ENCODE data around the gene GCNA.
"Not testable (repeated sequence)": the region's sequence is repeated elsewhere in the genome, so short reads cannot be mapped to it uniquely, and the experiment has no call there.

The GCNA gene

GRCh38 chrX:71558920-71559319, 19.3 kb upstream of the GCNA start:
- DNase-seq (ENCODE audit: low spot score): no peak

- not testable (repeated sequence) for DNase-seq (ENCODE audit: low spot score)
Measured at GRCh38 chrX:71559773-71560172, 18.5 kb upstream of the GCNA start.

- no peak for DNase-seq (ENCODE audit: low spot score)
Measured at GRCh38 chrX:71563921-71564320, 14.3 kb upstream of the GCNA start.

- no peak for DNase-seq (ENCODE audit: low spot score)
Measured at GRCh38 chrX:71565474-71566041, 12.7 kb upstream of the GCNA start.

GRCh38 chrX:71571390-71571789, 6.8 kb upstream of the GCNA start:
- DNase-seq (ENCODE audit: low spot score): not testable (repeated sequence)

- no peak for DNase-seq (ENCODE audit: low spot score)
Measured at GRCh38 chrX:71573590-71573989, 4.6 kb upstream of the GCNA start.

GRCh38 chrX:71577682-71578081, 555 bp upstream of the GCNA start:
- no peak for DNase-seq (ENCODE audit: low spot score)

- no peak for DNase-seq (ENCODE audit: low spot score)
Measured at GRCh38 chrX:71579136-71579989, 1.1 kb downstream of the GCNA start.

- DNase-seq (ENCODE audit: low spot score): no peak
Measured at GRCh38 chrX:71579990-71580380, 1.7 kb downstream of the GCNA start.

- no peak for DNase-seq (ENCODE audit: low spot score)
Measured at GRCh38 chrX:71581210-71581609, 3.0 kb downstream of the GCNA start.

GRCh38 chrX:71586929-71587328, 8.7 kb downstream of the GCNA start:
- DNase-seq (ENCODE audit: low spot score): no peak

- not testable (repeated sequence) for DNase-seq (ENCODE audit: low spot score)
Measured at GRCh38 chrX:71593210-71593609, 15.0 kb downstream of the GCNA start.

- no peak for DNase-seq (ENCODE audit: low spot score)
Measured at GRCh38 chrX:71599965-71600364, 21.7 kb downstream of the GCNA start.

- no peak for DNase-seq (ENCODE audit: low spot score)
Measured at GRCh38 chrX:71603618-71604017, 25.4 kb downstream of the GCNA start.

GRCh38 chrX:71604141-71604540, 25.9 kb downstream of the GCNA start:
- no peak for DNase-seq (ENCODE audit: low spot score)

GRCh38 chrX:71604796-71605568, 26.7 kb downstream of the GCNA start:
- no peak for DNase-seq (ENCODE audit: low spot score)

GRCh38 chrX:71606536-71607216, 28.4 kb downstream of the GCNA start:
- DNase-seq (ENCODE audit: low spot score): no peak

- no peak for DNase-seq (ENCODE audit: low spot score)
Measured at GRCh38 chrX:71607488-71607887, 29.3 kb downstream of the GCNA start.

GRCh38 chrX:71609095-71609750, 31.0 kb downstream of the GCNA start:
- DNase-seq (ENCODE audit: low spot score): no peak

- not testable (repeated sequence) for DNase-seq (ENCODE audit: low spot score)
Measured at GRCh38 chrX:71611736-71612135, 33.5 kb downstream of the GCNA start.

GRCh38 chrX:71612256-71612655, 34.0 kb downstream of the GCNA start:
- no peak for DNase-seq (ENCODE audit: low spot score)

- DNase-seq (ENCODE audit: low spot score): no peak
Measured at GRCh38 chrX:71615056-71615455, 36.8 kb downstream of the GCNA start.

All from left forelimb (tissue), 1 donor.